Esophagus muscularis mucosa (tissue), 4 donors: ENCODE results near the gene MID2. TPM values are rescaled to one million over a fixed set of nuclear protein-coding genes. Genes with fewer than 3 reads are reported as not detected.

ENCODE experiments used
- DNase-seq: peaks from one replicate; pipeline ENCODE4 v3.0.0-alpha.2; 2017; ENCODE audit errors: extremely low spot score
- H3K27ac ChIP-seq, 4 donors: fragments of 200-600 bp; sonication (generic); replicated peaks in 1 of 4; 1 replicate in 3 of 4; 2 replicates in 1 of 4; pipeline ENCODE4 v1.5.1; 2016 to 2019; ENCODE audit warnings: mild to moderate bottlenecking in 1 of 4
- H3K27me3 ChIP-seq, 4 donors: fragments of 200-600 bp; sonication (generic); one replicate each; pipeline versions ENCODE4 v1.5.1 to v1.6.0; 2016 to 2019
- H3K36me3 ChIP-seq, 4 donors: fragments of 200-600 bp; sonication (generic); one replicate each; pipeline ENCODE4 v1.5.1; 2016 to 2019
- H3K4me1 ChIP-seq, 4 donors: fragments of 200-600 bp; sonication (generic); one replicate each; pipeline ENCODE4 v1.5.1; 2016 to 2019
- H3K4me3 ChIP-seq, 4 donors: fragments of 200-600 bp; sonication (generic); 1 replicate in 2 of 4; 2 replicates in 2 of 4; pipeline ENCODE4 v1.5.1; 2016 to 2019; ENCODE audit warnings: mild to moderate bottlenecking in 4 of 4, moderate library complexity in 1 of 4
- H3K9me3 ChIP-seq, 4 donors: fragments of 200-600 bp; sonication (generic); 1 replicate in 3 of 4; 2 replicates in 1 of 4; pipeline ENCODE4 v1.5.1; 2016 to 2019
- EP300 ChIP-seq: sonication (generic); formaldehyde crosslinking; IDR thresholded peaks from one replicate; pipeline ENCODE4 v1.6.1; 2017; ENCODE audit warnings: antibody characterized with exemption
- POLR2A ChIP-seq: fragments of 450-650 bp; IDR thresholded peaks from one replicate; pipeline ENCODE4 v1.6.1; 2017; ENCODE audit warnings: antibody characterized with exemption, moderate library complexity, mild to moderate bottlenecking, low read depth
- POLR2AphosphoS5 ChIP-seq, 2 donors: sonication (generic); formaldehyde crosslinking; IDR thresholded peaks; one replicate each; pipeline ENCODE4 v1.6.1; 2017; ENCODE audit warnings: antibody characterized with exemption in 2 of 2
- WGBS: methylation state at CpG from one replicate; pipeline ENCODE4 v1.1.5; 2018; 5-methylcytosine and 5-hydroxymethylcytosine counted together
- intact Hi-C: fragments of 100-400 bp; cut with DNase I; formaldehyde crosslinking; loops from one replicate; pipeline ENCODE4 v1.15.1; 2023
- total RNA-seq, 4 donors: library from RNA; depleted of rRNA; stranded (reverse); fragments of >200 nt; gene quantifications; one replicate each; pipeline versions ENCODE4 v1.1.0 to v1.2.1, GENCODE V29; 2016
- TF ChIP-seq, protein P1 (sequence below), 3 experiments: fragments of 200-600 bp in 2 of 3; fragments of 450-650 bp in 1 of 3; sonication (generic) in 2 of 3; IDR thresholded peaks; one replicate each; pipeline ENCODE4 v1.5.1; 2017 to 2019; ENCODE audit warnings: antibody characterized with exemption in 3 of 3, mild to moderate bottlenecking in 2 of 3, moderate library complexity in 1 of 3

Gene MID2
- total RNA-seq, 4 donors from 2014 or later: 37.1 to 65.9 (median 52.4) TPM

- no peak for DNase-seq
- Histone ChIP-seq H3K27me3 (no peaks in the 10 kb centered on the region), H3K9me3 (no peaks in the 10 kb centered on the region), H3K4me3 (peak overlapping the region in 3 of 4 donors; percentile 59 to 68 (median 66)), H3K27ac (peak overlapping the region; percentile 92 to 93 (median 92)), H3K4me1 (peaks cover 0 to 41% (median 20%) of the 10 kb centered on the region in 4 donors), H3K36me3 (no peaks in the 10 kb centered on the region)
- intact Hi-C loops: no loop called here
- 45% methylated on average over 4 of the region's 4 CpGs for WGBS
- TF ChIP-seq POLR2A (no peak), POLR2AphosphoS5 (IDR thresholded peaks at IDR 0.05) (no peak), EP300 (no peak)
- TF ChIP-seq, protein P1, sequence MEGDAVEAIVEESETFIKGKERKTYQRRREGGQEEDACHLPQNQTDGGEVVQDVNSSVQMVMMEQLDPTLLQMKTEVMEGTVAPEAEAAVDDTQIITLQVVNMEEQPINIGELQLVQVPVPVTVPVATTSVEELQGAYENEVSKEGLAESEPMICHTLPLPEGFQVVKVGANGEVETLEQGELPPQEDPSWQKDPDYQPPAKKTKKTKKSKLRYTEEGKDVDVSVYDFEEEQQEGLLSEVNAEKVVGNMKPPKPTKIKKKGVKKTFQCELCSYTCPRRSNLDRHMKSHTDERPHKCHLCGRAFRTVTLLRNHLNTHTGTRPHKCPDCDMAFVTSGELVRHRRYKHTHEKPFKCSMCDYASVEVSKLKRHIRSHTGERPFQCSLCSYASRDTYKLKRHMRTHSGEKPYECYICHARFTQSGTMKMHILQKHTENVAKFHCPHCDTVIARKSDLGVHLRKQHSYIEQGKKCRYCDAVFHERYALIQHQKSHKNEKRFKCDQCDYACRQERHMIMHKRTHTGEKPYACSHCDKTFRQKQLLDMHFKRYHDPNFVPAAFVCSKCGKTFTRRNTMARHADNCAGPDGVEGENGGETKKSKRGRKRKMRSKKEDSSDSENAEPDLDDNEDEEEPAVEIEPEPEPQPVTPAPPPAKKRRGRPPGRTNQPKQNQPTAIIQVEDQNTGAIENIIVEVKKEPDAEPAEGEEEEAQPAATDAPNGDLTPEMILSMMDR (IDR thresholded peaks at IDR 0.05): no peak
These were observed 2.2 kb downstream of the MID2 start for GRCh38 chrX:107827852-107828251.

DNA sequence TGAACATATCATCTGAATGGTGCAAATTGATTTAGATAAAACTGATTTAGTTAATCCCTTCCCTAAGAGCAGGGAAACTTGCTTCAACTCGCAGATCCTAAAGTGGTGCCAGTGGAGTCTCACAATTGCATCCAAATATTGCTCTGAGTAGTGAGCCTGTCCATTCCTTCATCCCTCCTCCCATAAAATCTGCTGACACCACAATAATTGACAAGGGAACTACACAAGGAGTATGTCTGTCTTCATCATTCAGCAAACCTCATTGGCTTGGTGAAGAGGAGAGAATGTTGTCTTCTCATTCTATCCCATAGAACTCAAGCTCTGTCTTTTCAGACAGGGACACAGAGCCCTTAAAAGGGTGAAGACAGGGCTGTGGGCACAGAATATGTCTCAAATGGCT lies 4.2 kb downstream of the MID2 start:
- Histone ChIP-seq H3K27ac (no peak overlapping the region), H3K9me3 (no peaks in the 10 kb centered on the region), H3K4me1 (peaks cover 0 to 37% (median 20%) of the 10 kb centered on the region in 4 donors), H3K4me3 (no peak overlapping the region), H3K36me3 (no peaks in the 10 kb centered on the region), H3K27me3 (no peaks in the 10 kb centered on the region)
- intact Hi-C loops: no loop called here
- 43% methylated on average over 1 of the region's 1 CpG for WGBS
- no peak for TF ChIP-seq POLR2A
- no peak for DNase-seq

DNA sequence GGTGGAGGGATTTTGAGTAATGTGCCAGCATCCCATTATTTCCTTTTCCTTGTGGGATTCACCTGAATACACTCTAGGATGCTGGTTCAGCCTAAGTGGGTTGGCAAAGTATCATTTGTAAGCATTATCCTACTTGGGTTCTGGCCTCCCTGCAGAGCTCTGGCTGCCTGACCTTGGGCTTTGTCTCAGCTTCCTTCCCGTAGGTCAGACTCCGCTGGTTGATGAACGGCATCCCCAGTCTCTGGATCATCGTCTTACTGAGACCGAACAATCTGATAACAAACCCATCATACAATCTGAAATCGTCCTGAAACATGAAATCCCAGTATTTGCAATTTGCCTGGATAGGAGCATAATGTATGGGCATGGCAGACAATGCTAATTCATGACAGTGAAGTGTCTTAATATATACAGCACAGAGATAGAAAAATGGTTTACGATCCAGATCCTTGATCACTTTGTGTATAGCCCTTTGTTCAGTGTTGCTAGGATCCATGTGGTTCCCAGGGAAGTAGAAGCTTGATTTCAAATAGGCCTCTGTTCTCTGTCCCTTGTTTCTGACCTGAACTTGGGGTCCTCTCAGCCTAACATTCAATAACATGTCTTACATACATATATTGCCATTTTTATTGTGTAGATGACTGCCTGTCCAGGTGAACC lies 5.5 kb downstream of the MID2 start:
- Histone ChIP-seq H3K4me1 (peaks cover 0 to 34% (median 17%) of the 10 kb centered on the region in 4 donors), H3K36me3 (no peaks in the 10 kb centered on the region), H3K27ac (no peak overlapping the region), H3K9me3 (no peaks in the 10 kb centered on the region), H3K4me3 (no peak overlapping the region), H3K27me3 (no peaks in the 10 kb centered on the region)
- 74% methylated on average over 7 of the region's 7 CpGs for WGBS
- intact Hi-C loops: no loop called here
- DNase-seq: no peak
- TF ChIP-seq, protein P1 (IDR thresholded peaks at IDR 0.05): no peak

DNA sequence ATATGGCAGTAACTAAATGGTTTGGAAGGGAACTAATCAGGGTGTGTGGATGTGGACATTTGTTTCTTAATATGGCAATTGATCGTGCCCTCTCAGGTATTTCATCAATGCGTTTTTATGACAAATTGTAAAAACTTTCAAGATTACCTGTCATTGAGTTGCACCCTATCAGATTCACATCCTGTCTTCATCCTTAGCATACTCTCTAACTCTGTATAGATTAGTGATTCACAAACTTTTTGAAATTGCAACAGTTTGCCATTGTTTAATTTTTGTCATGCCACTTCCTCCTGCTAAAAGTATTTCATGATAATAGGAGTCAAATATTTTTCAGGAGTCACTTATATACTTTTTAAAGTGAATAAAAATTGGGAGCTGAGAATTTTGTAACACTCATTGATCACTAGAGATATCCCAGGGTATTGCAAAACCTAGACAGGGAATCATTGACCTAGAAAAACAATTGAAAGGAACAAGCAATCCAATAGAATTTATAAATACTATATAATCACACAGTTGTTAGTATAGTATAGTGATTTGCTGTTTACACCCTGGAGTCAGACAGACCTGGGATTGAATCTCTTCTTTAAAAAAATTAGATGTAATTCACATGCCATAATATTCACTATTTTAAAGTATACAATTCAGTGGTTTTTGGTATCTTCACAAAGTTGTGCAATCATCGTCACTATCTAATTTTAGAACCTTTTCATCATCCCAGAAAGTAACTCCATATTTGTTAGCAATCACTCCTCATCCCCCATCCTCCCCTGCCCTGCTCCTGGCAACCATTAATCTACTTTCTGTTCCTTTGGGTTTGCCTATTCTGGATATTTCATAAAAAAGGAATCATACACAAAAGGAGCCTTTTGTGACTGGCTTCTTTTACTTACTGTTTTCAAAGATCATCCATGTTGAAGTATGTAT lies 8.9 kb downstream of the MID2 start:
- Histone ChIP-seq H3K27ac (no peak overlapping the region), H3K4me3 (no peak overlapping the region), H3K36me3 (no peaks in the 10 kb centered on the region), H3K9me3 (no peaks in the 10 kb centered on the region), H3K27me3 (no peaks in the 10 kb centered on the region), H3K4me1 (peaks cover 0 to 15% (median 6%) of the 10 kb centered on the region in 4 donors)
- TF ChIP-seq POLR2AphosphoS5 (IDR thresholded peaks at IDR 0.05) (no peak), POLR2A (no peak), EP300 (no peak)
- TF ChIP-seq, protein P1 (IDR thresholded peaks at IDR 0.05): no peak
- 80% methylated on average over 3 of the region's 3 CpGs for WGBS
- intact Hi-C loops: no loop called here
- no peak for DNase-seq

DNA sequence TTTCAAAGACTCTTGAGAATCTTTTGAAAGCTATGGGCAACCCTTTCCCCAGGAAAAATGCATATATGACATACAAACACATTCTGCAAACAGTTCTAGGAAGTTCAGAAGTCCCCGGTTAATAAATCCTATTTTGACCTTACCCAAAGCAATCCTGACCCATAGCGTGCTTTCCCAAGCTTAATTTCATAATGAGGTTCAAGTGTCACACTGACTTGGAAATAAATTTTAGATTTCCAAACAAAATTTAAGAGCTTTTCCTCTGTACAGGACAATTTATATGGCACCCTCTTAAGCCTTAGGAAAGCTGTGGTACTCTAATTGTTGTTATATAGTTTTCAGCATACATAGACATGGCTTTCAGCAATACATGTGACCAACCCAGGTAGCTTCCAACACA lies 11.3 kb downstream of the MID2 start:
- Histone ChIP-seq H3K4me1 (peaks cover 0 to 10% (median 2%) of the 10 kb centered on the region in 4 donors), H3K9me3 (no peaks in the 10 kb centered on the region), H3K36me3 (peaks cover 3 to 9% (median 6%) of the 10 kb centered on the region in 4 donors), H3K4me3 (no peak overlapping the region), H3K27me3 (no peaks in the 10 kb centered on the region), H3K27ac (no peak overlapping the region)
- DNase-seq: no peak
- WGBS: 71% methylated on average over 2 of the region's 2 CpGs
- intact Hi-C loops: no loop called here
- no peak for TF ChIP-seq POLR2A
- TF ChIP-seq, protein P1 (IDR thresholded peaks at IDR 0.05): no peak
- TF ChIP-seq EP300: no peak
- TF ChIP-seq POLR2AphosphoS5 (IDR thresholded peaks at IDR 0.05): no peak
